ENCODE results near the gene ELOVL2.

The ELOVL2 gene

GRCh38 chr6:11025921-11026635 lies 18.0 kb downstream of the ELOVL2 start:
- no peak for DNase-seq (ENCODE audit: low read depth)
- TF ChIP-seq CTCF (conservative IDR thresholded peaks at IDR 0.05; ENCODE audit: low read depth, low read length): no peak
- H3K4me3 ChIP-seq (ENCODE audit: low read depth, low read length): no peak overlapping the region

DNA sequence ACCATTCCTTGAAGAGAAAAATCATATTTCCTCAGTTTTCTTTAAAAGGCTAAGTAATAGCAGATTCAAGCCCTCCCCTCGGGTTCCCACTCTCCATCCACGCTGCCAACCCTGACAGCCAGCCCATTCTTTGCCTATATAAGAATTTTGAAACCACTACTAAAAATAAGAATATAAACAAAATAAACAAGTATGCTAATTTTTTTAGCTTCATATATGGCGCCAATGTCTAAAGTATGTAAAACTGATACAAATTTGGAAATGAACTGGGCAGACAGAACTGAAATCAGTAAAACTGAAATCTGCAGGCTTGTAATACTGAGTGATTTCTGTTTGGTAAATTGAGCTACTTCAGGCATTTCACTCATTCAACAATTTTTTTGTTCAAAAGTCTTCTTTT lies 19.0 kb downstream of the ELOVL2 start:
- DNase-seq (ENCODE audit: low read depth): no peak
- no peak overlapping the region for H3K4me3 ChIP-seq (ENCODE audit: low read depth, low read length)
- no peak for TF ChIP-seq CTCF (conservative IDR thresholded peaks at IDR 0.05; ENCODE audit: low read depth, low read length)

DNA sequence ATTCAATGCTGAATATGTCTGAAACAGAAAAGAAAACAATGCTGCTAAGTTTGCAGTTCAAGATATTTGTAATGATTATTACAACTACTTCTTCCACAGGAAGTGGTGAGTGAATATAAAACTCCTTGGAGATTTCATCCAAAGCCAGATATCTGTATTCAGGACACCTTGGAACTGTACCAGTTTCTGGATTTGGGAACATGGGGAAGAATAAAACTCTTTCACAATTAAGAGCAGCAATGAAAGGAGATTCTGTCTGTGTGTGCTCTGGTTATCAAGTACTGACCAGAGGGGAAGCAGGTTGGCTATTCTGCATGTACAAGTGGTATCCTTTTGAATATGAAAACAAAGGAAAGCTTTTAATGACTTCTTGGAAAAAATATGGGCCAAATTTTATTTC lies 21.1 kb downstream of the ELOVL2 start:
- no peak for DNase-seq (ENCODE audit: low read depth)
- no peak overlapping the region for H3K4me3 ChIP-seq (ENCODE audit: low read depth, low read length)
- TF ChIP-seq CTCF (conservative IDR thresholded peaks at IDR 0.05; ENCODE audit: low read depth, low read length): no peak

DNA sequence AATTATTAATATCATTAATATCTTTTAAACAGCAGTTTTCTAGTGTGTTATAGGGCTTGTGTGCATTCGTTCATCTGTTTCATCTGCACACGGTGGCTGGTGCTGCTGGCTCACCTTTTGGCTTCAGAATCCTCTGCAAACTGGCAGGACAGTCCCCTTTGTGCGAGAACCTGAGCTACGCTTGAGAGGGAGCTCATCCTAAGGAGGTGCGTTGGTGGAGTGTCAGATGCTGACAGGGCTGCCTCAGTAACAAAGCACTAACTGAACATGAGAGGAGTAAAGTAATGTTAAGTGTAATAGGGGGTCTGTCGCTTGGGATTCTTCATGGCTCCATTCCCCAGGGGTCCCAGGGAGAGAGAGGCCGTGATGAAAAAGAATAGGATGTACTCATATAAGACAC lies 22.4 kb downstream of the ELOVL2 start:
- TF ChIP-seq CTCF (conservative IDR thresholded peaks at IDR 0.05; ENCODE audit: low read depth, low read length): no peak
- no peak for DNase-seq (ENCODE audit: low read depth)

GRCh38 chr6:11021003-11021402 lies 23.1 kb downstream of the ELOVL2 start:
- H3K4me3 ChIP-seq (ENCODE audit: low read depth, low read length): no peak overlapping the region
- DNase-seq (ENCODE audit: low read depth): no peak
- no peak for TF ChIP-seq CTCF (conservative IDR thresholded peaks at IDR 0.05; ENCODE audit: low read depth, low read length)

More for the DNA sequence above, 22.4 kb downstream of the ELOVL2 start:
- no peak overlapping the region for H3K4me3 ChIP-seq (ENCODE audit: low read depth, low read length)

GRCh38 chr6:11018225-11018624 lies 25.9 kb downstream of the ELOVL2 start:
- no peak for DNase-seq (ENCODE audit: low read depth)
- H3K4me3 ChIP-seq (ENCODE audit: low read depth, low read length): no peak overlapping the region
- no peak for TF ChIP-seq CTCF (conservative IDR thresholded peaks at IDR 0.05; ENCODE audit: low read depth, low read length)

DNA sequence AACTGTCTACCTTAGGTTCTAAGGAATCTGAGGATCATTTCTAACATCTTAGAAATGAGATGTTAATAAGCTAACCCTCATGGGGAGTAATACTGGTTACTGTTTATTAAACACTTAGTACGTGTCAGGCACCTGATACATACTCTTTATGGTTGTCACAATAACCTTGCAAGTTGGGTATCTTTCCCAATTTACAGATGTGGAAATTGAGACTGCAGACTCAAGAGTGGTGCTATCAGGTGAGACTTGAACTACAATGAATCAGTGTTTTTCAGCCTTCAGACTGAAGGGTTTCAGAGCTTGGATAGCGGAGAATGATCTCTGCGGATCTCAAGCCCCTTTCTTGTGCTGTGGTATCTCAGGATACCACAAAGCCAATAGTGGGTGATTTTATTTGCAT lies 27.0 kb downstream of the ELOVL2 start:
- TF ChIP-seq CTCF (conservative IDR thresholded peaks at IDR 0.05; ENCODE audit: low read depth, low read length): no peak
- DNase-seq (ENCODE audit: low read depth): no peak
- no peak overlapping the region for H3K4me3 ChIP-seq (ENCODE audit: low read depth, low read length)

Data from choroid plexus epithelial cell (primary cell).